ENCODE measurements around the gene IFT88. TPM values are rescaled to one million over a fixed set of nuclear protein-coding genes. Genes with fewer than 3 reads are reported as not detected.

Gene IFT88
- total and polyA plus RNA-seq, 9 of the 15 experiments (the other 6 are each of a cell fraction or from before 2014, with no cell fraction given): 8.3 to 13.5 (median 10.0) TPM

DNA sequence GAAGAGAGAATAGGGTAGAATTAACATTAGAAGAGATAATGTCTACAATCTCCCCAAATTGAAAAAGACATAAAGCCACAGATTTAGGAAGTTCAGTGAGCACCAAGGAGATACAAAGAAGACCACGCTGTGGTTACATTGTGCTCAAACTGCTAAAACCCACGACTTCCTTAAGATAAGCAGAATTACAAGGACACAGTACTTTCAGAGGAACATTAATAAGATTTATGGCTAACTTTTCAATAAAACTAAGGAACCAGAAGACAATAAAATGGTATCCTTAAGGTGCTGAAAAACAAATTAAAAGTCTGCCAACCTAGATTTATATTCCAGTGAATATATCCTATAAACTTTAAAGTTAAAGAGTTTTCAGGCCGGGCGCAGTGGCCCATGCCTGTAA lies 129.1 kb downstream of the IFT88 start (continued):
- TF ChIP-seq, protein P1, sequence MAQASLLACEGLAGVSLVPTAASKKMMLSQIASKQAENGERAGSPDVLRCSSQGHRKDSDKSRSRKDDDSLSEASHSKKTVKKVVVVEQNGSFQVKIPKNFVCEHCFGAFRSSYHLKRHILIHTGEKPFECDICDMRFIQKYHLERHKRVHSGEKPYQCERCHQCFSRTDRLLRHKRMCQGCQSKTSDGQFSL (CRISPR knock-in tag; IDR thresholded peaks at IDR 0.05): no peak
- TF ChIP-seq, protein P1 (tag; IDR thresholded peaks at IDR 0.05): no peak

DNA sequence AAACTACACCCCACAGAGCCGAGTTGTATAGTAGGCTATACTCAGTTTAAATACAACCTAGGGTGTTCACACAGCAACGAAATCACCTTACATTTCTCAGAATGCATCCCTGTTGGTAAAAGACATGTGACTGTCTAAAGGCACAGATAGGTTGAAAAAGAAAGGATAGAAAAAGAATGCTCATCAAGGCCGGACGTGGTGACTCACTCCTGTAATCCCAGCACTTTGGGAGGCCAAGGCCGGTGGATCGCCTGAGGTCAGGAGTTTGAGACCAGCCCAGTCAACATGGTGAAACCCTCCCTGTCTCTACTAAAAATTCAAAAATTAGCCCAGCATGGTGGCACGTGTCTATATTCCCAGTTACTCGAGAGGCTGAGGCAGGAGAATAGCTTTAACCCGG lies 132.8 kb downstream of the IFT88 start:
- no TSS peak for BruUV-seq (replicated peaks)
- no peak overlapping the region for H3K9ac ChIP-seq (ENCODE audit: insufficient read depth in 1 of 2, low read depth in 2 of 2, low read length in 2 of 2)
- no peak for ATAC-seq
- H3K4me1 ChIP-seq (replicated peaks in 1 of 2; ENCODE audit: control insufficient read depth in 2 of 2, insufficient read depth in 2 of 2, low read length in 2 of 2): peaks cover 2 to 10% of the 10 kb centered on the region in 2 experiments; a peak in 3 of 5 replicates
- ChIA-PET CTCF (ENCODE audit: low intra/inter-chr PET ratio) (no interaction called here), POLR2A (interaction anchor here (0.7 kb wide), 1 partner anchor 47 kb away, joined by 3 read pairs; no protein-coding TSS in a partner anchor)
- no peaks in the 10 kb centered on the region for H3K79me2 ChIP-seq (ENCODE audit: control insufficient read depth, insufficient read depth, low read length)
- DNase-seq (ENCODE audit: extremely low read depth in 1 of 4, low spot score in 3 of 4): no peak
- H3K9me1 ChIP-seq (ENCODE audit: control insufficient read depth, insufficient read depth, low read length): no peaks in the 10 kb centered on the region
- FAIRE-seq: no peak
- H3K4me2 ChIP-seq (ENCODE audit: insufficient read depth, low read length): no peak overlapping the region
- H3K4me3 ChIP-seq: no peak overlapping the region
- no peak overlapping the region for H3K27ac ChIP-seq (ENCODE audit: extremely low read depth, low read depth, low read length)
- no peaks in the 10 kb centered on the region for H4K20me1 ChIP-seq (replicated peaks; ENCODE audit: control insufficient read depth, insufficient read depth, low read length)
- no peaks in the 10 kb centered on the region for H3K36me3 ChIP-seq (ENCODE audit: control insufficient read depth, insufficient read depth, low read length)
- no peaks in the 10 kb centered on the region for H3K9me3 ChIP-seq (replicated peaks; ENCODE audit: control insufficient read depth, insufficient read depth, low read depth, low read length)
- TF ChIP-seq, protein P2, sequence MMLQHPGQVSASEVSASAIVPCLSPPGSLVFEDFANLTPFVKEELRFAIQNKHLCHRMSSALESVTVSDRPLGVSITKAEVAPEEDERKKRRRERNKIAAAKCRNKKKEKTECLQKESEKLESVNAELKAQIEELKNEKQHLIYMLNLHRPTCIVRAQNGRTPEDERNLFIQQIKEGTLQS (IDR thresholded peaks at IDR 0.05): peak; percentile 49; the same call in 1 of the 2 replicates
- TF ChIP-seq, protein P2 (CRISPR knock-in tag; conservative IDR thresholded peaks at IDR 0.05): no peak
- no peak for TF ChIP-seq SUPT5H (IDR thresholded peaks at IDR 0.05)
- no peak for TF ChIP-seq SMARCA5 (IDR thresholded peaks at IDR 0.05)
- no peak for TF ChIP-seq ETV6 (IDR thresholded peaks at IDR 0.05; ENCODE audit: borderline replicate concordance in 1 of 2, low read depth in 2 of 2, low read length in 1 of 2)
- TF ChIP-seq ETV6 (CRISPR knock-in tag; IDR thresholded peaks at IDR 0.05; ENCODE audit: borderline replicate concordance): no peak
- H3K27me3 ChIP-seq (ENCODE audit: control insufficient read depth in 2 of 2, insufficient read depth in 2 of 2, low read length in 2 of 2): peaks cover 17 to 21% of the 10 kb centered on the region in 2 experiments; a peak in 4 of 5 replicates
- H2AFZ ChIP-seq (ENCODE audit: low read depth, low read length): no peak overlapping the region
- intact Hi-C loops (cut with micrococcal nuclease) (no loop called here), in situ Hi-C loops (cut with MboI) (no loop called here)
- WGBS (ENCODE audit: insufficient coverage, low coverage, missing lambda C conversion rate): 6% methylated on average over 7 of the region's 9 CpGs

Measured in K562 (cell line).